Muscle of leg (tissue), 11 donors: Measurements from ENCODE around the gene CACNA2D4. TPM values are rescaled to one million over a fixed set of nuclear protein-coding genes. Genes with fewer than 3 reads are reported as not detected.

Experiments
- DNase-seq: peaks from one replicate; pipeline ENCODE4 v3.0.0; 2013
- H3K27ac ChIP-seq: one replicate; pipeline ENCODE4 v1.5.1; 2013; ENCODE audit warnings: mild to moderate bottlenecking, low read length, control low read depth
- H3K27me3 ChIP-seq: one replicate; pipeline ENCODE4 v1.6.1; 2013; ENCODE audit warnings: low read length; ENCODE audit not compliant: control insufficient read depth, insufficient read depth
- H3K36me3 ChIP-seq: one replicate; pipeline ENCODE4 v1.6.1; 2013; ENCODE audit warnings: low read length; ENCODE audit not compliant: control insufficient read depth, insufficient read depth
- H3K4me1 ChIP-seq: one replicate; pipeline ENCODE4 v1.6.1; 2013; ENCODE audit warnings: low read length; ENCODE audit not compliant: control insufficient read depth, insufficient read depth
- H3K4me3 ChIP-seq: one replicate; pipeline ENCODE4 v1.5.1; 2013; ENCODE audit warnings: low read length, control low read depth
- H3K9me3 ChIP-seq: replicated peaks from 2 replicates; pipeline ENCODE4 v1.6.1; 2013; ENCODE audit warnings: low read depth, low read length; ENCODE audit not compliant: control insufficient read depth
- WGBS: methylation state at CpG from one replicate; pipeline ENCODE4 v1.1.5; 2013; ENCODE audit warnings: missing lambda C conversion rate; ENCODE audit not compliant: insufficient coverage; 5-methylcytosine and 5-hydroxymethylcytosine counted together
- polyA plus RNA-seq, 8 donors: library from polyadenylated mRNA; unstranded; fragments of 120-200 nt; gene quantifications; one replicate each; pipeline versions ENCODE4 v1.2.1 to v1.2.3, GENCODE V29; 2013; ENCODE audit warnings: inconsistent platforms in 1 of 8, low replicate concordance in 1 of 8; ENCODE audit not compliant: insufficient read length in 8 of 8, insufficient read depth in 1 of 8
- total RNA-seq: library from RNA; stranded (reverse); fragments of 120-200 nt; gene quantifications from one replicate; pipeline ENCODE4 v1.2.4, GENCODE V29; 2013

CACNA2D4 gene
- total and polyA plus RNA-seq, 9 donors: 1.4 to 4.2 (median 2.6) TPM

DNA sequence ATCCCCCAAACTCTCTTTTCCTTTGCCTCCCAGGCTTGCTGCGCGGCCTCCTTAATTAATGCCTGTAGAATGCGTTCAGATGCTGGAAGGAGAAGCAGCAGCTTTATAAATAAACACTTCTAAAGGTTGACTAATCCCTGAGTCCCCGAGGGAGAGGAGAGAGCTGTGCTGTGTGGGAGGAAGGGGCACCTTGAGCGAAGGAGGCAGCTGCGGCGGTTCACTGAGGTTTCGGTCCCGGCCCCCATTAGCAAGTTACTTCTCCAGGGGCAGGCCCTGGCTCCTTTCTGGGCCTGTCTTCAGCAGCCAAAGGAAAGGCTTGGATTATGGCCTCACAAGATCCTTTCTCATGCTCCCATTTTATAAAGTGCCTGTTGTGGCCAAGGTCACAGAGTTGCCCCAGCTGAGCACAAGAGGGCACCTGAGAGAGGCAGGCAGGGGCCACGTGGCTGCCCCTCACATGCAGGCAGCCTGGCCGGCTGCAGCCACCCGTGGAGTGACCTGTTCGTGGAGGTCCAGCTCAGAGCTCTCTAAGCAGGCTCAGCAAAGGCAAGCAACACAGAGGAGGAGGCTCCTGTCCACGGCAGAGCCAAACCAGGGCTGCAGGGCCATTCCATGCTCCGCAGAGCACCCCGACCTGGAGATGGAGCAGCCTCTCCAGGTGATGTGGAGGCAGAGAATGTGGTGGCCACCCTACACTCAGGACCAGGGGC is 15.0 kb upstream of the CACNA2D4 start:
- H3K9me3 ChIP-seq: no peaks in the 10 kb centered on the region
- peak overlapping the region; percentile 25 for H3K27ac ChIP-seq
- H3K4me1 ChIP-seq: peaks cover 37% of the 10 kb centered on the region
- DNase-seq: peak; percentile 42
- H3K4me3 ChIP-seq: no peak overlapping the region
- WGBS: 45% methylated on average over 8 of the region's 16 CpGs
- H3K36me3 ChIP-seq: peaks cover 9% of the 10 kb centered on the region
- H3K27me3 ChIP-seq: peaks cover 5% of the 10 kb centered on the region

DNA sequence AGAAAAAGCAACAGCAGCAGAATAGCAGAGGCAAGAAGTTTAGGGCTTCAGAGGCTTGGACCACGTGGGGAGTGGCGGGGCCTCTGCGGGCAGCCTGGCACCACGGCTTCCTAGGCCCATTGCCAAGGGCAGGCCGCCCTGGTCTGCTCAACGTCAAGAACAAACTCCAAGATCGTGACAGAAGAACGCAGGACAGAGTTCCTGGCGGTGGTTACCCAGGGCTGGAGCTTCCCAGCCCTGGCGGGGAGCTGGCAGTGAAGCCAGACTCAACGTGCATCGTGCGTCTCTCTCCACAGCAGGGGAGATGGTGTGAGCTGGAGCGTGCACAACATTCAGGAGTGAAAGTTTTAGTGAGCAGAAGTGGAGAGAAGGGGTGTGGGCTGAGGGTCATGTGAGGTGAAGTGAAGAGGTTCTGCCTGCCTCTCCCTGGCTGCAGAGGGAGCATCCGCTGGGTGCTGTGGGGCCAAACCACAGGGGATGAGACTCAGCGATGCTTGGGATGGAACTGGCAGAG is 13.9 kb upstream of the CACNA2D4 start:
- no peak overlapping the region for H3K4me3 ChIP-seq
- peaks cover 48% of the 10 kb centered on the region for H3K4me1 ChIP-seq
- no peaks in the 10 kb centered on the region for H3K9me3 ChIP-seq
- H3K27me3 ChIP-seq: peaks cover 5% of the 10 kb centered on the region
- H3K36me3 ChIP-seq: peaks cover 4% of the 10 kb centered on the region
- 62% methylated on average over 16 of the region's 16 CpGs for WGBS
- H3K27ac ChIP-seq: no peak overlapping the region
- no peak for DNase-seq

DNA sequence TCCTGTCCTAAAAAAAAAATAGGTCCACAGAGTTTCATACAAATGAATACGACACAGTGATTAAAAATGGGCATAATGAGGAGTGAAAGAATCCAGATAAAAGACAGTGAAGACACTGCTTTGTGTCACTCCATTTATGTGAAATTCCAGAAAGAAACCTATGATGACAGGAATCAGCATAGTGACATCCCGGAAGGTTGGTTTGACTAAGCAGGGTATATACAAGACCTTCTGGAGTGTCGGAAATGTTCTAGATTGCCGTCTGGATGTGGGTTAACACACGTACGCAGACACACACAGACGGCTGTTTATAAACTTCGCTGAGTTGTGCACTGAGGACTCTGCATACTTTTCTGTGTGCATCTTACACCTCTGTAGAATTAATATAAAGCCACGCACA is 13.2 kb upstream of the CACNA2D4 start:
- H3K36me3 ChIP-seq: no peaks in the 10 kb centered on the region
- H3K4me3 ChIP-seq: no peak overlapping the region
- peaks cover 5% of the 10 kb centered on the region for H3K27me3 ChIP-seq
- WGBS: 83% methylated on average over 6 of the region's 9 CpGs
- no peaks in the 10 kb centered on the region for H3K9me3 ChIP-seq
- DNase-seq: no peak
- peaks cover 50% of the 10 kb centered on the region for H3K4me1 ChIP-seq
- no peak overlapping the region for H3K27ac ChIP-seq

DNA sequence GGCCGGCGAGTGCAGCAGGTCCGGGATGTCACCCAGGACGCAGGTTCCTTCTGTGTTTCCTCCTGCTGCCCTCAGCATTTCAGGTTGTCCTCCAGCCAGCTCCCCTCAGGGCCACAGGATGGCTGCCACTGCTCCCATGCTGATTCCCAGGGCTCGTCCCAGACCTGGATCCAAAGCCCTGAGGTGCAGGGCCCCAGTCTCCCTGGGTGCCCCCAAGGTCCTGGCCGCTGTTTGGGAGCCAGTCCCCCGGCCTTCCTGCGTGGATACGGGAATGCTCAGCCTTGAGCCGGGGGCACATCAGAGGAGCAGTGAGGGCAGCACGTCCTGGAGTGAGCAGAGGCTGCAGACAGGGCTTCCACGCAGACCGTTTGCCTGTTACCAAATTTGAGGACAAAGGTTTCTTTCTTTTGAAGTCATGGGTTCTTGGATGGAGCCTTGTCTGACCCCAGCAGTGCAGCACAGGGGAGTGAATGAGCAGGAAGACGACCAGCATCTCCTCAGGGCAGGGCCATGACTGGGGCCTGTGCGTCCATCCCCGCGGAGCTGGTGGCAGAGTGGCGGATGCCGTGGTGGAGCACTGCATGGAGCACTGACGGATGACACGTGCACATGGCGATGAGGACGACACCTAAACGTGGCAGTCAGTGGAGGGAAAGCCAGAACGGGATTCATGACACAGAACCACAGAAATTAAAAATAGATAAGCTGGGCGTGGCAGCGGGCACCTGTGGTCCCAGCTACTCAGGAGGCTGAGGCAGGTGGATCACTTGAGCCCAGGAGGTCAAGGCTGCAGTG is 12.5 kb upstream of the CACNA2D4 start:
- Histone ChIP-seq H3K27ac (no peak overlapping the region), H3K4me1 (peaks cover 47% of the 10 kb centered on the region), H3K9me3 (no peaks in the 10 kb centered on the region), H3K4me3 (no peak overlapping the region), H3K27me3 (peaks cover 5% of the 10 kb centered on the region), H3K36me3 (no peaks in the 10 kb centered on the region)
- 84% methylated on average over 27 of the region's 27 CpGs for WGBS
- DNase-seq: no peak

DNA sequence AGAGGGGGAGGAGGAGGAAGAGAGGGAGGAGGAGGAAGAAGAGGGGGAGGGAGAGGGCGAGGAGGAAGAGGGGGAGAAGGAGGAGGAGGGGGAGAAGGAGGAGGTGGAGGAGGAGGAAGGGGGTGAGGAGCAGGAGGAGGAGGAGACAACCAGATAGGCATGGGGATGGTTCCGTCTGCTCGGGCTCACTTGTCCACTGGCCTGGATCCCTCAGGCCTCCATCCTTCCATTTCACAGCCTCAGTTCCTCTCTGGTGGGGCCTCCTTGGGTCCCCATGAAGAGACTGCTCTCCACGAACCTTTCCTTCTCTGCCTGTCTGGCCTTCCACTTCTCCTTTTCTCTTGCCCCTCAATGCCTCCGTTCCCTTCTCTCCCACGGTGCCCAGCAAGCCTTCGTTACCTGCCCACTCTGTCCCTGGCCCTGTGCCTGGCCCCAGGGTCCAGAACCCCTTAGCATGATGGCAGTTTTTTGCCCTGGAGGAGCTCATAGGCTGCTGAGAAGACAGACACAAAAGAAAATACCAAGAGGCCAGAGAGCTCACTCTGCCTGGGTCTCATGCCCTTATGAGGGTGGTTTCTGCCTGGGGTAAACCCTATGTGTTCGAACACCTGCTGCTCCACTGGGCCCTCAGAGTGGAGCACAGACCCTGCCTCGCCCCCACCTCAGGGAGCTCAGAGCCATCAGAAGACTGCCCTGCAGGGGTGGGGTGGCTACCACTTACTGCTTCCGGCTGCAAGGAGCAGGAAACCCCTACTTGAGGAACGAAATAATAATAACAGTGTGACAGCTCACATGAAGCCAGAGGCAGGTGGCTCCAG is 11.7 kb upstream of the CACNA2D4 start:
- Histone ChIP-seq H3K9me3 (no peaks in the 10 kb centered on the region), H3K27ac (no peak overlapping the region), H3K4me3 (no peak overlapping the region), H3K4me1 (peaks cover 53% of the 10 kb centered on the region), H3K27me3 (peaks cover 7% of the 10 kb centered on the region), H3K36me3 (no peaks in the 10 kb centered on the region)
- DNase-seq: no peak
- whole genome bisulfite sequencing: 77% methylated on average over 10 of the region's 11 CpGs

DNA sequence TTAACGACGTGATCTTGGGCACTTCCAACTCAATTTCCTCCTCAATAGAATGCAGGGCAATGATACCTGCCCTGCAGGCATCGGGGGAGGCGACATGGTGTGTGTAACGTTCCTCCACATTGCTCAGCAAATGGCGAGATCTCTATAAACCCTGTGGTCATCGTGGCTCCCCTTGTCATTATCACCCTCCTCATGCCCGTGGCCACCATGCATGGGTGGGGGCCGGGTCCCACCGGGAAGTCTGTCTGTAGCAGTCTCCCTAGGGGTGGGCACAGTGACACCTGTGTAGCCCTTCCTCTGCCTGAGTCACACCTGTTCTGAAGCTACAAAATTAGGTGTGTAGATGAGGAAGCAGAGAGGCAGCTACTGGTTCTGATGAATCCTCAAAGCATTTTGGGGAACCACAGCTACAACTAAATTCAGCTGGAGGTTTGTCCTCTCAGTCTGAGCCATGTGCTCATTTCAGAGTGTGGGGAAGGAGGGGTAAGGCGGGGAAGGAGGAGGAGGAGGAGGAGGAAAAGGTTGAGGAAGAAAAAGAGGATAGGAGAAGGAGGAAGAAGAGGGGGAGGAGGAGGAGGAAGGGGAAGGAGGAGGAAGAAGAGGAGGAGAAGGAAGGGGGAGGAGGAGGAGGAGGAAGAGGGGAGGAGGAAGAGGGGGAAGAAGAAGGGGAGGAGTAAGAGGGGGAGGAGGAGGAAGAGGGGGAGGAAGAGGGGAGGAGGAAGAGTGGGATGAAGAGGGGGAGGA is 11.0 kb upstream of the CACNA2D4 start:
- no peak for DNase-seq
- 77% methylated on average over 7 of the region's 11 CpGs for WGBS
- no peak overlapping the region for H3K27ac ChIP-seq
- H3K36me3 ChIP-seq: no peaks in the 10 kb centered on the region
- H3K9me3 ChIP-seq: no peaks in the 10 kb centered on the region
- no peak overlapping the region for H3K4me3 ChIP-seq
- peaks cover 56% of the 10 kb centered on the region for H3K4me1 ChIP-seq
- peaks cover 7% of the 10 kb centered on the region for H3K27me3 ChIP-seq

DNA sequence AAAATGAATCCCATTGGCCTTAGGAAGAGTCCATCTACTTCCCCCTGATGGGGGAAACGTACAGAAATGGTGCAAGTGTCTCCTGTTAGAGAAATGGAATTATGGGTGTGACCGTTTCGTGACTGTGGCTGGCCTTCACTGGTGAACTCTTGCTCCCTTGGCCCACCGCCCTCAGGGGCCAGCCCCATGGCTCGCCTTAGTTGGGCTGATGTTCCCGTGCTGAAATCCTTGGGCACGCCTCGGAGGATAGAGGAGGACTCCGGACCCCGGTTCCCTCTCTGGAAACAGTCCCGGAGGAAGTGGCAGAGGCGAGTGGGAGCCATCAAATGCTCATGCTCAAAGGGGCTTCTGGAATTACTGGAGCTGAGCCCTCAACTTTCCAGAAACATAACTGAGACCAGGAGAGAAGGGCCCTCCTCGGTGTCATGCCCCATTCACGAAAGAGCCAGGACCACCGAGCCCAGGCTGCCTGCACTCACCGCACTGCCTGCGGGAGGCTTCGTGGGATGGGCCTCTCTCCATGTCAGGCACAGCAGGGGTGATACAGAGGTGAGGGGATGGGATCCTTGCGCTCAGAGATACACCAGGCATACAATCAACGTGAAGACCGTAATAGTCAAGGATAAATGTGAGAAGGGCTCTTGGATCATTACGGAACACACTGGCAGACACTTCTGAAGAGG is 10.1 kb upstream of the CACNA2D4 start:
- WGBS: 91% methylated on average over 20 of the region's 22 CpGs

DNA sequence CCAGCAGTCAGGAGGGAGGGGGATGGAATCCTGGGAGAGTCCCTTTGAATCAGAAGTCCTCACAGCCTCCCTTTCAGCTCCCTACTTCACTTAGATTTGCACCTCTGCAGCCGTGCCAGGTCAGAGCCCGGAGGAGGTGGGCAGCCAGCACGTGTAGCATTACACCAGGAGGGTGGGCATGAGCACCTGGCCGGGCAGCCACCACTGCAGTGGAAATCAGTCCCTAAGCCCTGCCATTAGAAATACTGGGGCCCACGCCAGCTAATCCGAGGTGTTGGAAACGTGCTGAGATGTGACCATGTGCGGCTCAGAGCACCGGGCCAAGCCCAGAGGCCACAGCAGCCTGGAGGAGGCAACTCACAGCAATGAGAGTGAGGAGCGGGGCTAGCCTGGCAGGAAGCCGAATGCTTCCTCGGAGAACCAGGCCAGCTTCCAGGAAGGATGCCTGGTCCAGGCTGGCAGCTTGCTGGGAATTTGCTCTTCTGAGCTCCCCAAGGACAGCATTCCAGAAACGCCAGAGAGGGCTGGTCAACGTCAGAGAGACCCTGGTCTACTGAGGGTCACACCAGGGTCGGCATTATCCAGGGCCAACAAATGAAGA is 9.4 kb upstream of the CACNA2D4 start:
- WGBS: 56% methylated on average over 15 of the region's 15 CpGs
- peak; percentile 21 for DNase-seq
- Histone ChIP-seq H3K4me3 (no peak overlapping the region), H3K4me1 (peaks cover 46% of the 10 kb centered on the region), H3K27me3 (peaks cover 7% of the 10 kb centered on the region), H3K9me3 (no peaks in the 10 kb centered on the region), H3K27ac (no peak overlapping the region), H3K36me3 (no peaks in the 10 kb centered on the region)

More for the DNA sequence above, 10.1 kb upstream of the CACNA2D4 start:
- DNase-seq: no peak
- no peak overlapping the region for H3K4me3 ChIP-seq
- peaks cover 53% of the 10 kb centered on the region for H3K4me1 ChIP-seq
- H3K36me3 ChIP-seq: no peaks in the 10 kb centered on the region
- no peak overlapping the region for H3K27ac ChIP-seq
- no peaks in the 10 kb centered on the region for H3K9me3 ChIP-seq
- H3K27me3 ChIP-seq: peaks cover 7% of the 10 kb centered on the region
